ENCODE results near the gene SEMA6A.
A peak's percentile ranks its signal among the peaks of the same experiment; 100 is the strongest.
"Not testable (repeated sequence)": the region's sequence is repeated elsewhere in the genome, so short reads cannot be mapped to it uniquely, and the experiment has no call there.

Gene SEMA6A

DNA sequence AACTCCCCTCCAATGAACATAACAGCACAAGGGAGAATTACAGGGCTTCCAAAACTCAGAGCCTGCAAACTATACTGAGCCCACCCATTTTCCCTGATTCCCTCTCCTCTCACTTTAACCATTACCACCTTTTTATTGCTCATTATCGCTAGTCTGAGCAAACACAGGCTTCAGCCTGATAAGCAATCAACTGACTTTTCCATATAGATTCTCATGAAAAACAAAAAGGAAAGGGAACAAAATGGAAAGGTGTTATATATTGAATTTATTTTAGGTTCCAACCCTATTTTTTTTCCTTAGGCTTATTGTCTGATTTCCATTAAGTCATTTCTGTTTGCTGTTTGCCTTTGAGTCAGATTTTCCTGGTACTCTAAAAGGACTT lies 27.9 kb downstream of the SEMA6A start:
- no peak for DNase-seq

DNA sequence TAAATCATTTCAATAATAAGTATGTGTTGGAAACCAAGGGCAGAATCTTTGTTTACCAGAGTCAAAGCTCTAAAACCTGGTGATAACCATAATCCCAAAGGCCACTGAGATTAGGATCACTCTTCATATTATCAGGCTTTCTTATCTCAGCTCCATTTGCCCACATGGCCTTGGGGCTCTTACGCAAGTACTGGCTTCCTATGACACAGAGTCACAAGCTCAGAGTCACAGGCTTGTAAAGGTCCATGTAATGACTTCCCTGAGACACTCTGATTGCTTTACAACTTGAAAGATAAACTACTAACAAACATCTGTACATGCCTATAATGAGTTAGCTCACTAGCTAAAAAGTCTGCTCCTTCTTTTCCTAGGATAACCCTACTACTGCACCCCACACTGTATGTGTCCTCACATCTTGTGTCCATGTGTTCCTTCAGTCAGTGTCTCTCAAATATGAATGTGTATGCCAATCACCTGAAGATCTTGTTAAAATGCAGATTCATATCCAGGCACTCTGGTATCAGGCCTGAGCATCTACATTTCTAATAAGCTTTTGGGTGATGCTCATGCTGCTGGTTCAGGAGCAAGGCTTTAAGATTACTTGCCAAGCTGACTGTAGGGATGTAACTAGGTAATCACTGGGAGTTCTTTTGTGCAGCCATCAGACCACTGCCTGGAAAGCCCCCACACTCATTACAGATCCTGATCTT lies 28.4 kb downstream of the SEMA6A start:
- no peak for DNase-seq

DNA sequence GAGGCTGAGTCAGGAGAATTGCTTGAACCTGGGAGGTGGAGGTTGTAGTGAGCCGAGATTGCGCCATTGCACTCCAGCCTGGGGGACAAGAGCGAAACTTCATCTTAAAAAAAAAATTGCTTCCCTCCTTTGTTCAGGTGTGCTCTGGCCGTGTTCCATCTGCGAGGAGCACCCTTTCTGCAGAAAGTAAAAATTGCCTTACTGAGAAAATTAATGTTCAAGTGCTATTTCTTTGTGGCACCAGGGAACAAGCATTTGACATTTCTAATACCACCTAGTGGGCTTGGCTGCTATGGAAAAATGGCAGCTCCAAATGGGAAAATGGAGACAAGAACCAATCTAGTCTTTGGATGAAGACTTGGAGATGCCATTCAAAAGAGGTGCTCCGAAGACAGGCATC lies 29.2 kb downstream of the SEMA6A start:
- not testable (repeated sequence) for DNase-seq

DNA sequence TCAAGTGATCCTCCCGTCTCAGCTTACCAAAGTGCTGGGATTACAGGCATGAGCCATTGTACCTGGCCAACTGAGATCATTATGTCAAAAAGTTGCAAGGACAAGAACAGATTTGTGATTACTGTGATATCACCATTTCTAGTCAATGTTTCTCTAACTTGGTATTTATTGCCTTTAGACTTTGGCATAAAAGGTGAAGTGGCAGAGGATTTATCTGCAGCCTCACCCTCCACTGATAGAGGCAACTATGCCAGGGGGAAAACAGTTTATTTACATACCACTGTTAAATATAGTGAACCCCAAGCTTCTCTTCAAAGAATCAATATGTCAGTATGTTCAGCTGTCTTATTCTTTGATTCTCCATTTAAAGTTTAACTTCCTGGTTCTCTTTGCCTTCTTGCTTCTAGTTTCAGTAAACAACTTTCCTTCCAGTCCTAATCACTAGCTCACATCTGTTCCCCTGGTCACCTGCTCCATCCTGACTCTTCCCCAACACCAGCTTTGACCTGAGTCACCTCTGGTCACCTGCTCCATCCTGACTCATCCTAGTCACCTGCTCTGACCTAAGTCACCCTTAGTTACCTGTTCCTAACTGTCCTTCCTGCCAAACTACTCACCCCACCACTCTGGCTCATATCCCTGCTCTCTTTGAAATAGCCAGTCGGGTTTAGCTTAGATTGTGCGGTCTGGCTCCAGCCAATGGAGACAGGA lies 29.9 kb downstream of the SEMA6A start:
- no peak for DNase-seq

DNA sequence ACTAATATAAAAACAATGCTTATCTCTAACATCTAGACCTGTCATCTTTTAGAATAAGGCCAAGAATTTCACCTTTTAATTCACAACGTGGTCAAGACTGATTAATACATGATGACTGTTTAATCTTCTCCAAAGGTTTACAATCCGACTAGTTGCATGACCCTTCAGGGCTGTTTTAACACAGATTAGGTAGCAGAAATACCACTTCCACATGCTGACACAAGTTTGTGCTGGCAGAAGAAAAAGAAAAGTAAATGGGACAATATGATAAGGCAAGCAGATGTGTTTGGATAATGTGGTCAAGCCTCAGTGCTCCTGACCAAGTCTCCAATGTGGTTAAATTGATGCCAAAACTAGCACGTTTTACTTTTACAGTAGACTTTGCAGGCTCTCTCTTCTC lies 31.1 kb downstream of the SEMA6A start:
- no peak for DNase-seq

DNA sequence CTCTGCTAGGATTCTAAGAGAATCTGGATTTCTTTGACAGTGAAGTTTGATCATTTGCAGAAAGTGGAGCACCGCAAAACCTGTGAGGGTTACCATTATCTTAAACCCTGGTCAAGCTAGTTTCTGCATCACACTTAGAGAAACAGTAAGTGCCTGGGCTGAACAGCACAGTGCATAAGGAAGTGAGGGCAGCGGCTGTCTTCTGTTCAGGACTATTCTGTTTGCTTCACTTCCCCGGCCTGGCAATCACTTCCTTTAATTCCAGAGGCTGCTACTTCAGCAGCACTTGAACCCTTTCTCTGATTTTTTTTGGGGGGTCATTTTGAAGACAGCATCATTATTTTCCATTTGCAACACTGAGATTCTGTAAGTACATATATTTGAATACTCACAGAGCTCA lies 32.0 kb downstream of the SEMA6A start:
- DNase-seq: no peak

DNA sequence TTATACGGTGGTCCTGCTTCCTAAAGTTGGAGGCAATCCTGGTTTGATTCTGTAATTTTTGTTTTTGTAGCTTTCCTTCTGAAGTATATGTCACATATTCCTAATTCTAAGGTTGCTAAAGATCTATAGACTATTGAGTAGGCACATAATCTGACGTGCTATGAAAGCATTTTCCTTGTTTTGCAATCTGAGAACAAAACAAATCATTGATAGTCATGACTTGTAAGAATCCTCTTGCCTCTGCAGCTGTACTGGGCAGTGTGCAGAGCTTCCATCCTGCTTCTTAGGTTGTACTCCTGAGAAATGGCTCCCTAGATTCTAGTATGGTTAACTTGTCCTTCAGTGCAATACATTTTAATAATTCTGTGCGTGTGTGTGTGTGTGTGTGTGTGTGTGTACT lies 35.4 kb downstream of the SEMA6A start:
- no peak for DNase-seq

DNA sequence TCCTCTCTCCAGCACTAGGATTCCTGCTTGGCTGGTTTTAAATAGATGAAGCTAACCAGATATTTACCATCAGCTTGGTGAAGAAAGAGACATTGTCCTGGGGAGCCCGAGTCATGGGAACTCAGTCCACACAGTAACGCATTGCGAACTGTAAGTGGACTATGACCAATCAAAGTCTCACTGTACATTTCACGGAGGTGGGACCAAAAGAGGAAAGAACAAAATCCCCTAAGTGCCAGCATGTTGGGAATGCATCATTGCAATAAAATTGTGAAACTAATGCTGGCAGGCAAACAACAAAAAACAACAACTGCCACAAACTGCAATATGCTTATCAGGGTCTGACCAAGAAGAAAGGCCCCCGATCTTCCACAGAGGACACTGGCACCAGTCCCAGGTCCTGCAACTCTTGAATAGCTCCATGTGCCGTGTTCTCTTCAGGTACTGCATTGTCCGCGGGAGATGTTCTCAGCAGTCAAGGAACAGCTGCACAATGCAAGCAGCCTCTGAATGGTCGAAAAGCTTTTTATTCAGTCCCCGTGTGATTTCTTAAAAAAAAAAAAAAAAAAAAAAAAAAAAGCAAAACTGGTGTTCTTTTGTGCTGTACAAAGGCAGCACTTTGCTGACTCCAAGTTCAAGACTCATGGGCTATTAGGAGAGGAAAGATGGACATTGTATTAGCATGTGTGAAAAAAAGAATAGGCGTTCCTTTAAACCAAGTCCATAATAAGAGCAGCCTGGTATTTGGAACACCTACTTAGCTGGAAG lies 38.1 kb downstream of the SEMA6A start:
- no peak for DNase-seq

DNA sequence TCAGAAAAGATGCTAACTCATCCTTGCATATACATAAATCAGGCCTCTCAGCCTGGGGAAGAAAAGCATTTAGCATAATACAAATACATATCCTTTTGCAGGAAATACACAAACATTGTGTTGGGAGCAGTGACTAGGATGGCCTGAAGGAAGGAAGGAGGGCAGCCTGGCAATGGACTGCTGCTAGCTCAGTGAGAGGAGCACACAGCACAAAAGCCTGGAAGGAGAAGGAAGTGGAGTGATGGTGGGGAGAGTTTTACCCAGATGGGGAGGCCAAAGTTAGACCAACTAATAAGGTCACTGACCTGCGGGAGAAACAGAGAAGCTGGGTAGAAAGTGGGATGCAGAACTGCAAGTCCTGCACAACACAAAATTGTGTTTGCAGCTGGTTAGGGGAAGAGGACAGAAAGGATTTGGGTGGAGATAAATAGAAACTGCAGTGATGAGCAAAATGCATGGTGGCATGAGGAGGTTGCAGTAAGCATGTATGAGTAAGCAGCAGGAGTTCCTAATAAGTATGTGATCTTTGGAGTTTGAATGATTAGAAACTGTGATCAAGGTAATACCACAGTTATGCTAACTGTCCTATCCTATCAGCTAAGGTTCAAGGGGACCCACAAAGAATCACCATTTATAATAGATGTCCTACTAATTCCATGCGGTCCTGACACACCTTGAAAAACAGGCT lies 39.5 kb downstream of the SEMA6A start:
- no peak for DNase-seq

DNA sequence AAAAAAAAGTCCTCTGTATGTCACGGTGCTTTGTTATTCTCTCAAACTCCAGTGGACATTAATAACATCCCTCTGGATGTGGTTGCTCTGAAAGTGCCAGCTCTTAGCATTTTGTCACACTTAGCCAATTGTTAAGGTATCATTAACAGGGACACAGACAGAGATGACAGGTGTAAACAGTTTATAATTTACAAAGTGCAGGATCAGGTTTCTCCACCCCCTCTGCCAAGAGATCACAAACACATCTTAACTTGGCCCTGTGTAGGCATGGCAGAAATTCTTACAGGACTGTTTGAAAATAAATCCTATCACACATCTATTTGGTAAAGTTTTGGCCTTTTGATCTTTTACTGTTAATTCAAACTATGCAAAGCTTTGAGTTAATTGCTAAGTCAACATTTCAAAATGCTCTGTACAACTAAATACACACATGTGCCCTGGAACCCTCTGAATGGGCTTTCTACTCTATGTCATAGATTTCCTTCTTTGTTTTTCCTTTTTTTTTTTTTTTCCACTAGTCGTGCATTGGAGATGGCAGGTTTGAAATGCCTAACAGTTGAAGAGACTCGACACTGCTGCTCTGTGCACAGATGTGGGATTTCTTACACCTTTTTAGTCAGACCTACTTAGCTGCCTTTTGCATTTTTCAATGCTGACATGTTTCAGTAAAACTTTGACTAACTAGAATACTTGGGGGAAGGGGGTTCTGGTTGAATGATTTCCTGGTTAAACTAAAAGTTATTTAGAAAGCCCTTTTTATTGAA lies 41.7 kb downstream of the SEMA6A start:
- DNase-seq: no peak

DNA sequence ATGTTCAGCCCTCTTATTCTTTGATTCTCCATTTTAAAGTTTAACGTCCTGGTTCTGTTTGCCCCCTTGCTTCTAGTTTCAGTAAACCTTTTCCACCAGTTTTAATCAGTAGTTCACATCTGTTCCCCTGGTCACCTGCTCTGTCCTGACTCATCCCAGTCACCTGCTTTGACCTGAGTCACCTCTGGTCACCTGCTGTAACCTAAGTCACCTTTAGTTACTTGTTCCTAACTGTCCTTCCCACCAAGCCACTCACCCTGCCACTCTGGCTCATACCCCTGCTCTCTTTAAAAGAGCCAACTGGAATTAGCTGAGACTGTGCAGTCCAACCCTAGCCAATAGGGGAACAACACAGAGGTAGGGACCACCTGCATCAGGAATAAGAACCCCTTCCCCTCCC lies 43.0 kb downstream of the SEMA6A start:
- no peak for DNase-seq

DNA sequence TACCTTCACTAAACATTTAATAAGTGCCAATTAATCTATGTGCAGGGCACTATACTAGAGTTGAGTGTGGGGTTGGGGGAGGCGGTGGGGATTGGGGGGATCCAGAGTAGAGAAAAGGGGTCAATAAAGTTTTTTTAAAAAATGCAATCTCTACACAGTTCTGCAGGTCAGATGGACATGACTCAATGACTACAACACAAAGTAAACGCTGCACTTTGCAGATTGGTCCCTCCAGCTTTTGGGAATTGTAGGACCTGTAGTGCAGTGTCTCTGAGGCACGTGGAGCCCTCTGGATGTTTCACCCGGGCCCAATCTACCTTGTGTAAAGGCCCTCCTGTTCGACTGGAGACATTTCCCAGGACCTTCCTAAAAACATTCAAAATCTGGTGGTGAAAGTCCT lies 43.5 kb downstream of the SEMA6A start:
- DNase-seq: no peak

DNA sequence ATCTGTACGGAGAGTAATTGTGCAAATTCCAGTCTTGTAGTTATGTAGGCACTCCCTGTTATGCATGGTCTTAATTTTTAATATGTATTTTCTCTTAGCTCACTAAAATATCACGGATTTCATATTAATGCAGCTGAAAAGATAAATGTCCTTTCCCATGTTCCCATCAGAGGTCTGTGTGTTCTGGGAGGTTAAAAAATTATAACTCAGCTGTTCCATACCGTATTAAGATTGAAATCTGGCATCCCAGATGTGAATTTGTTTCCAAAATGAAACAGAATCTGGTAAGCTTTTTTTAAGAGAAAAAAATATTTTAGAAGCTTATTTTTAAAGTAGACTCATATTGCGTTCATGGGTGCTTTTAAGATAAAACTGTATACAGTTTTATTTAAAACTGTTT lies 44.3 kb downstream of the SEMA6A start:
- no peak for DNase-seq

DNA sequence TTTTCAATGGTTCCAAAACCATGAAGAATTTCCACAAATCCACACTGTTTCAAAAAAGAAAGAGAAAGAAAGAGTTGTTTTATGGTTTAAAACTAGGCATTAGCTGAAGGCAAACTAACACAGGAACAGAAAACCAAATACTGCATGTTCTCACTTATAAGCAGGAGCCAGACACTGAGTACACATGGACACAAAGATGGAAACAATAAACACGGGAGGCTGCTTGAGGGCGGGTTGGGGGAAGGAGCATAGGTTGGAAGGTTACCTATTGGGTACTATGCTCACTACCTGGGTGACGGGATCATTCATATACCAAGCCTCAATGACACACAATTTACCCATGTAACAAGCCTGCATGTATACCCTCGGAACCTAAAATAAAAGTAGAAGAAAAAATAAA lies 45.0 kb downstream of the SEMA6A start:
- no peak for DNase-seq

DNA sequence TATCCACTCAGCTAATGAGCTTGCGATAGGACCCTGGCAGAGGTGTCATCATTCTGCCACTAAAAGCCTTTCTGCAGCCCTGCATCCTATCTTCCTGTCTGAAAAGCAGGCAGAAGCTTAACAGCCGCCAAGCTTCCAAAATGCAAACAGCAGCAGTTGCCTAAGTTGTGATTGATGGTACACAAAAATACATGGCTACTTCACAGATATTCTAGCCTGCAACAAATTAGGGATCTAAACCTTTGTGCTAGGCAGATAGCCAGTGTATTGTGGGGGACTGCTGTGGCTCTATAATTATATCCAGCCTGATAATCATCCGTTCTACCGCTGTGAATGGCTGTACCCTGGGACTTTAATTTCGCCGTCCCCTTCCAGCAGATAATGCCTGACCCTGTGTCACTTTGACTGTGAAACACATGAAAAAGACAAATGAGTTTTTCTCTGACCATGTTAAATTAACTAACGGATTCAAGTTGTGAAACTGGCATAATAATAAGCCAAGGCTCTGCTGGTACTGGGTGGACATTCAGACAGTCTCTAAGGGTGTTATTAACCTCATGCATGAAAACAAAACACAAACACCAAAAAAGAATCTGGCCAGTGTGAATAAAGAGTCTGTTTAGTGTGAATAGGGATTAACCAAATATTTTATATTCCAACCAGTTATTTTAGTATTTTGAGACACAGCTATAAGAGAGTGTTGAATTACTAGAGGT lies 45.9 kb downstream of the SEMA6A start:
- DNase-seq: peak in 1 of 2 experiments; percentile 29

DNA sequence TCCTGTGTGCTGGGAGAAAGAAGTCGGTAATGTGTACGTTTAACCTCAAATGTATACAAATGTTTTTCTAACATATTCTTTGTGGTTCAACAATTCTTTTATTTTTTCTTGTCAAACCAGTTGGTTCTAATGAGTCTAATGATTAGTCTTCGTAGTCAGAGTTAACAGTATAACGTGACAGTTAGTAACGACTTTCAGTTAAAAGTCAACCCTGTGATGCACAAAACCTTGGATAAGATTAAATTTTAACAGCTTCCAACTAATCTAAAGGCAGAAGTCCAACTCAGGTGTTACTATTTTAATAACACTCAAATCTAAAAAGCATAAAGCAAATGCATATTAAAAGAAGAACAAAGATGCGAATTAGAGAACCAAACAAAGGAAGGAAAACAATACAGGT lies 47.0 kb downstream of the SEMA6A start:
- no peak for DNase-seq

DNA sequence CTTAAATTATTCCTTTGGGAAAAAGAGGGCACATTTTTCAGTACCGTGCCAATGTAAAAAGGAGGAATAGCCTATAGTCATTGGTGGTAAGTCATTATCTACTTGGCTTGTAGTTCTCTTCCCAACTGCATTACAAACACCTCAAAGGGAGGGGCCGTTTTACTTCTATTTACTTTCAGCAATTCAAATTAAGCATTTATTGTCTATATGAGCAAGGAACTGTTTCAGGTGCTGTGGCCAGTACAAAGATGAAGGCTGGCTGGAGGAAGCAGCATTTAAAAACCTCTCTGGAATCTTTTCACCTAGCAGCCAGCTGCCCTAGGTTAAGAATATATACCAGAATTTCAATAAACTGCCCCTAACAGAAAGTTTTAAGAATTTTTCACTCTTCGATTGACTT lies 48.9 kb downstream of the SEMA6A start:
- no peak for DNase-seq

DNA sequence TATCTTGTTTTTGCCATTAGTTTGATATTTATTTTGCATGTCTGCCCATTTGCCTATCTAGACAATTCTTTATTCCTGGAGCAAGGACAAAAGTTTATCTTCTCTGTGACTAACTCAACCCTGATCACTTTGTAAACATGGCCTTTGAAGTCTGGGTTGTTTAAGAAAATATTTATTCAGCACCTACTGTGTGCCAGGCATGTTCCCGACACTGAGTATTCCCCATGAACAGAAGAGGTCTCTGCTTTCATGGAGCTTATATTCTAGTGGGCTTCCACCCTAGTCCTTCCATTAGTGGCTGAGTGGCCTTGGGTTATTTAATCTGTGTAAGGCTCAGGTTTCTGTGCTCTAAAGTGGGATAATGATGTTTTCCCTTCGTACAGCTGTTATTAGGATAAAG lies 49.7 kb downstream of the SEMA6A start:
- no peak for DNase-seq

DNA sequence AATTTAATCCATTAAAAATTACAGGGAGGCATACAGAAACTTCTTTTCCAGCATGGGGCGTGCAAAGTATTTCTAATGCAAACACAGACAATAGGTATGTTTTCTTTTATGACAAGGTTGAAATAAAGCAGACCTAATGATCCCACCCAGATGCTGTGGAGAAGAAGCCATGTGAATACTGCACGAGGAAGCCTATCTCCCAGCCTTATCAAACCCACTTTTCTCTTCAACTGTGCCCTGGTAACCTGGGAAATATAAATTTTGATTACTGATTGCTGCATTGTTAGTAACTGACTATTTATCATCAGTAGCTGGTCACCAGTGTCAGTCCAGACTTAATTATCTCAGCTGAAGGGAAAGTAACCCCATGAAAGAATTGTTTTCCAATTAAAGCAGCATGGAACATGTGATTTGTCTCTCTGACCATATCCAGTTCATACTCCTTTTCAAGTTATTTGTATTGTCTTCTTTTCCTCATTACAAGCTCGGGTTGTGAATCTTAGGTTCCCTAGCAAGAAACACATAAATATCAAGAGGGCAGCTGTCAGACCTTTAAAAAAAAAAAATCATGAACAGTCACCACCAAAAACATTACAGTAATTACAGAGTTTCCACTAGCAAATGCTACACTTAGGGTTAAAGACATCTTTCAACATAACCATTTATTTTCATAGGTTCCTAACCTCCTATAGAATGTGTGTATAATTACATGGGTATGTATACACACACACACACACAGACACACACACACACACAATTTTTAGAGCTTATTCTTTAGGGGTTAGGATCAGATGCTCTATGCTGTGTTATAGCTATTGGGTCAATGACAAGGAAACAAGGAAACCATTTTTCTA lies 50.3 kb downstream of the SEMA6A start:
- no peak for DNase-seq

DNA sequence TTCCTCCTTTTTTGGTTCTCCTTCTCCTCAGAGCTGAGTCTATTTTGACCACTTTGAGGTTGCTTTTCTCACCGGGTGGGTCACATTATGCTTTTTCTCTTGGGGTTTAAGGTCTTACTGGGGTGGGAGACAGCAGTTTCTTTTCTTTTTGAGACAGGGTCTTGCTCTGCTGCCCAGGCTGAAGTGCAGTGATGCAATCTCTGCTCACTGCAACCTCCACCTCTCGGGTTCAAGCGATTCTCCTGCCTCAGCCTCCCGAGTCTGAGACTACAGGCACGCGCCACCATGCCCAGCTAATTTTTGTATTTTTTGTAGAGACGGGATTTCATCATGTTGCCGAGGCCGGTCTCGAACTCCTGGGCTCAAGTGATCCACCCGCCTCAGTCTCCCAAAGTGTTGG lies 51.4 kb downstream of the SEMA6A start:
- not testable (repeated sequence) for DNase-seq
